ENCODE data around the gene HDAC9.

The HDAC9 gene

GRCh38 chr7:18948521-18948920, 453.0 kb downstream of the HDAC9 start:
- Histone ChIP-seq H3K27ac (ENCODE audit: extremely low read depth, low read depth, low read length) (no peak overlapping the region), H3K4me1 (ENCODE audit: control insufficient read depth, insufficient read depth, low read length) (no peaks in the 10 kb centered on the region), H3K4me3 (ENCODE audit: low read depth, low read length) (no peak overlapping the region), H3K36me3 (ENCODE audit: control insufficient read depth in 2 of 2, insufficient read depth in 1 of 2, low read length in 2 of 2) (no peaks in the 10 kb centered on the region), H3K9me3 (ENCODE audit: control insufficient read depth, insufficient read depth, low read depth, low read length) (no peaks in the 10 kb centered on the region)
- CTCF ChIA-PET: interaction anchor here (0.6 kb wide), 1 partner anchor 292 kb away, joined by 3 read pairs; no protein-coding TSS in a partner anchor
- TF ChIP-seq ZNF362 (tag by site-specific recombination; IDR thresholded peaks at IDR 0.05) (no peak), ZNF473 (tag by site-specific recombination; IDR thresholded peaks at IDR 0.05) (no peak), ZSCAN4 (tag by site-specific recombination; IDR thresholded peaks at IDR 0.05) (no peak)
- POLR2A ChIA-PET: no interaction called here

- CTCF ChIA-PET: interaction anchor here (0.7 kb wide), 1 partner anchor 197 kb away, joined by 4 read pairs; no protein-coding TSS in a partner anchor
- H3K27ac ChIP-seq (ENCODE audit: extremely low read depth, low read depth, low read length): no peak overlapping the region
- POLR2A ChIA-PET: no interaction called here
- no peaks in the 10 kb centered on the region for H3K36me3 ChIP-seq (ENCODE audit: control insufficient read depth in 2 of 2, insufficient read depth in 1 of 2, low read length in 2 of 2)
- no peaks in the 10 kb centered on the region for H3K9me3 ChIP-seq (ENCODE audit: control insufficient read depth, insufficient read depth, low read depth, low read length)
- H3K4me1 ChIP-seq (ENCODE audit: control insufficient read depth, insufficient read depth, low read length): no peaks in the 10 kb centered on the region
- H3K4me3 ChIP-seq (ENCODE audit: low read depth, low read length): no peak overlapping the region
- no peak for TF ChIP-seq HOXA7 (CRISPR knock-in tag; IDR thresholded peaks at IDR 0.05; ENCODE audit: borderline replicate concordance)
- TF ChIP-seq SETDB1 (IDR thresholded peaks at IDR 0.05; ENCODE audit: insufficient read length, low read length): no peak
- TF ChIP-seq ZFP3 (tag by site-specific recombination; IDR thresholded peaks at IDR 0.05; ENCODE audit: low read depth): no peak
- TF ChIP-seq ZBTB7A (tag by site-specific recombination; IDR thresholded peaks at IDR 0.05; ENCODE audit: low read depth): no peak
- no peak for TF ChIP-seq PRDM10 (tag by site-specific recombination; IDR thresholded peaks at IDR 0.05)
- no peak for TF ChIP-seq ZNF16 (tag by site-specific recombination; IDR thresholded peaks at IDR 0.05; ENCODE audit: low read depth)
- TF ChIP-seq ZNF670 (tag by site-specific recombination; IDR thresholded peaks at IDR 0.05; ENCODE audit: low read depth): no peak
- no peak for TF ChIP-seq ZNF488 (tag by site-specific recombination; IDR thresholded peaks at IDR 0.05)
- no peak for TF ChIP-seq ZNF521 (tag by site-specific recombination; IDR thresholded peaks at IDR 0.05)
- no peak for TF ChIP-seq ZNF391 (tag by site-specific recombination; IDR thresholded peaks at IDR 0.05; ENCODE audit: borderline replicate concordance, low read depth)
- TF ChIP-seq PBX3 (CRISPR knock-in tag; IDR thresholded peaks at IDR 0.05): no peak
- TF ChIP-seq ZNF19 (tag by site-specific recombination; IDR thresholded peaks at IDR 0.05; ENCODE audit: low read depth): no peak
- TF ChIP-seq ZBTB20 (tag by site-specific recombination; IDR thresholded peaks at IDR 0.05): no peak
- TF ChIP-seq KLF9 (tag by site-specific recombination; IDR thresholded peaks at IDR 0.05; ENCODE audit: low read depth): no peak
- no peak for TF ChIP-seq ZNF292 (tag by site-specific recombination; IDR thresholded peaks at IDR 0.05; ENCODE audit: borderline replicate concordance, low read depth)
- TF ChIP-seq REST (tag by site-specific recombination; IDR thresholded peaks at IDR 0.05): no peak
- TF ChIP-seq ZNF677 (tag by site-specific recombination; IDR thresholded peaks at IDR 0.05): no peak
- TF ChIP-seq ZNF776 (tag by site-specific recombination; IDR thresholded peaks at IDR 0.05; ENCODE audit: borderline replicate concordance): no peak
Observed at GRCh38 chr7:18952846-18953245, 457.3 kb downstream of the HDAC9 start.
